Renal pelvis (tissue), 4 donors: ENCODE measurements around the gene FKBP2. TPM values are rescaled to one million over a fixed set of nuclear protein-coding genes. Genes with fewer than 3 reads are reported as not detected.

Source experiments
- DNase-seq: peaks from one replicate; pipeline ENCODE4 v3.0.0-alpha.2; 2013
- polyA plus RNA-seq, 3 donors: library from polyadenylated mRNA; unstranded; fragments of 120-200 nt; gene quantifications; one replicate each; pipeline ENCODE4 v1.2.1, GENCODE V29; 2013; ENCODE audit not compliant: insufficient read length in 3 of 3

Gene FKBP2
- polyA plus RNA-seq, 3 donors = 98.7 to 122 (median 101) TPM

DNA sequence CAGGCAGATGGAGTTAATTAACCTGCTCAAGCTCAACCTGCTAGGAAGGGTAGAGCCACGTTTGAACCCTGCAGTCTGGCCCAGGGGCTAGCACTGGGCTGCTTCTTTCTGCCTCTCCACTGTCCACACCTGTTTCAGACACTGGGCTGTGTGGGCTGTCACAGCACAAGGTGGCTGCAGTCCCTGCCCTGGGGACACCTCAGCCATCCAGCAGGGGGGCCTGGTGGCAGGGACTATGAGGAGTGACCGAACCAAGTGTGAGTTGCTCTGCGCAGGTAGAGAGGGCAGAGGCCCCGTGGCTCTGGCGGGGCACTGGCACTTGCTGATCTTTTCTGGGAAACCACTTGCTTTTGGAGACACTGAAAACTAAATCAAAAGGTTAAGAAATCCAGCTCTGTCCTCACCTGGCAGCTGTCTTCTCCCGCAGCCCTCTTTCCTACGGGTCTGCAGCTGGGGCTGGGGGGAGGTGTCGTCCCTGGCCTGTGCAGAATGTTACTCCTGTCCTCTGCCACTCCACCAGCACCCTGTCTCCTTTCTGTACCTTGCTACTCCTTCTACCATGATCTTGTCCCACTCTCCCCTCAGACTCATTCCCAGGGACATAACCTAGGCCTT is 37.8 kb downstream of the FKBP2 start:
- no peak for DNase-seq

GRCh38 chr11:64281957-64282770 is 41.3 kb downstream of the FKBP2 start:
- no peak for DNase-seq

DNA sequence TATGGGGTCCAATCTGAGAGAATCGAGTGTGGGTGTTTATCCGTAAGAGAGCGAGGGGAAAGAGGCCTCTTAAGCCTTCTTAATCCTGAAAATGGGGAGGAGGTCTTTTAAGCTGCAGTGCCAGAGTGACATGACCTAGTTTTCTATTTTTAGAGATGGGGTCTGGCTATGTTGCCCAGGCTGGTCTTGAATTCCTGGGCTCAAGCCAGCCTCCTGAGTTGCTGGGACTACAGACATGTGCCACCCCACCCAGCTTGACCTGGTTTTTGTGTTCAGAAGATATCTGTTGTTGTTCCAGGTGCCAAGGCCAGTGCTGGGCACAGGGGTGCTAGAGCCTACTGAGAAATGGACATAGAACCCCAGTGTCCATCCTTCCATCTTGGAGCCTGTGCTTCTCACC is 42.2 kb downstream of the FKBP2 start:
- DNase-seq = no peak

- peak; percentile 94 for DNase-seq
Observed at GRCh38 chr11:64284048-64284961, 43.4 kb downstream of the FKBP2 start, which contains the start of gene BAD. BAD (minus strand) TSS chr11:64284665; CDS start chr11:64284368, 297 bp downstream.

GRCh38 chr11:64284962-64285884 is 44.3 kb downstream of the FKBP2 start, which contains the start of gene GPR137:
GPR137 (plus strand) TSS chr11:64285848; CDS start chr11:64286525, 677 bp downstream.
- DNase-seq = peak; percentile 80

DNA sequence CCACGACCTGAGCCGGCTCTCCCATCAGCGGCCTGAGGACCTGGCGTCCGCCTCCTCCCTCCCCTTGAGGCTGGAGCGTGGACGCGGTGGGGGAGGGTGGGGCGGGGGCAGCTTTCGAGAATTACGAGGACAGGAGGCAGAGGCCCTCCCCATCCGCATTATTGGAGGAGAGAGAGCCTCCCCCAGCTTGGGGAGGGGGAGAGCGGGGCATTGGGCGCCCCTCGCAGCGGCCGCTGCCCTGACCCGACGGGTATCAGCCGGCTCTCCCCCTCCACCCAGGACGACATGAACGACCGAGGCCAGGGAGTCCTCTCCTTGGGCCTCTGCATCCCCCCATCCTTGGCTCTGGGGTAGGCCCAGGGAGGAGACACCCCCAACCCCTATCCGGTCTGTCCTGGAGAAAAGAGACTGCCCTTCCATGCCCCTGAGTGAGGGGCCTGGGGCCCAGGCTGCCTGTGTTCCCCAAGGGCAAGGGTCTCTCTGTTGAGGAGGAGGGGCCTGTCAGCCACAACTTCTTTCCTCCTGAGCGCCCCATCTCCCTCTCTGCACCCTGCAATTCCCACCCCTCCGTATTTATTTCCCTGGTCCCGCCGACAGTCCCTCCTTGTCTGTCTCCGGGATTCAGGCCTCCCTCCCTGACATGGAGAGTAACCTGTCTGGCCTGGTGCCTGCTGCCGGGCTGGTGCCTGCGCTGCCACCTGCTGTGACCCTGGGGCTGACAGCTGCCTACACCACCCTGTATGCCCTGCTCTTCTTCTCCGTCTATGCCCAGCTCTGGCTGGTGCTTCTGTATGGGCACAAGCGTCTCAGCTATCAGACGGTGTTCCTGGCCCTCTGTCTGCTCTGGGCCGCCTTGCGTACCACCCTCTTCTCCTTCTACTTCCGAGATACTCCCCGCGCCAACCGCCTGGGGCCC is 45.2 kb downstream of the FKBP2 start:
- no peak for DNase-seq

DNA sequence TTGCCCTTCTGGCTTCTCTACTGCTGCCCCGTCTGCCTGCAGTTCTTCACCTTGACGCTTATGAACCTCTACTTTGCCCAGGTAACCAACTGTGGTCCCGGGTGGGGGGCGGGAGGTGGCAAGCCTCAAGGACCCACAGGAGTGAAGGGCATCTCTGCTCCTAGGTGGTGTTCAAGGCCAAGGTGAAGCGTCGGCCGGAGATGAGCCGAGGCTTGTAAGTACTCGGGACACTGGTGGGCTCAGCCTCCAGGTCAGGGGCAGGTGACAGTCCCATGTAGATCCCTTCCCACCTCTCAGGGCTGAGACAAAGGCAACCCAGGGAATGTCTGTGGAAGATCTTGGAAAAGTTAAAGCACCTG is 45.9 kb downstream of the FKBP2 start:
- no peak for DNase-seq

GRCh38 chr11:64287676-64288352 is 46.9 kb downstream of the FKBP2 start:
- no peak for DNase-seq

GRCh38 chr11:64288353-64288750 is 47.5 kb downstream of the FKBP2 start:
- no peak for DNase-seq

- no peak for DNase-seq
Observed at GRCh38 chr11:64289002-64289564, 48.2 kb downstream of the FKBP2 start.

DNA sequence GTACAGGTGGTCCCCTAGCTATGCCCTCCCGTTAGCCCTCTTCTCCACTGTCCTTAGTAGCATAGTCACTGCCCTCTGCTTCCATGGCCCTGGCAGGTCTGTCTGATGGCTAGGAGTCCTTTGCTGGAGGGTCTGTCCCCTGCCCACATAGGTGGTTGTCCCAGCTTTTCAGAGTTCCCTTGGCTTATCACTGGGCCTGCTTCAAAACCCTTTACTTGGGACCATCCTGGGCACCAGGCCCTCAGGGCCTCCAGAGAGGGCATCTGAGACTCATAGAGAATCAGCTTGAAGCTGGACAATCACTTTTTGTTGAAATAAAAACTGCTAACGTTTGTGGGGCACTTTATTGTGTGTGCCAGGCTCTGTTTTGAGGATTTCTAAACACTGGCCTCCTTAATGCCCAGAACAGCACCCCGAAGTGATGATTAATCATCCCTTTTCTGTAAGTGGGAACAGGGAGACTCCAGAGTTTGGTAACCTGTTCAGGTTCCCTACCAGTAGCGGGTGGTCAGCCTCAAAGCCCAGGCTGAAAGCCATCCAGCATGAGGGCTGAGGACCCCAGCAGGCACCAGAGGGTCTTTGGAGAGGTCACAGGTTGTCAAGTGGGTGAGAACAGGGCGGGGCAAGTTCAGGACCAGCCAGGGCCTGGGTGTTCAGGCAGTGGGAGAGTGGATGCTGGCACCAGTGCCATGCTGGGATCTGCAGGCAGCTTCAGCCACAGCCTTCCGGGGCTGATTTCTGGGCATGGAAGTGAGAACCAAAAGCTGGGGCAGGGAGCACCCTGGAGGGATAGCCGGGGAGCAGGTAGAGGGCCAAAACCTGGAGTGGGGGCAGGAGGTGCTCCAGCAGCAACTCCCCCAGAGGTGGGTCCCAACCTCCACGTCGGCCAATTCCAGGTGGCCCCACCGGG is 49.7 kb downstream of the FKBP2 start:
- DNase-seq = no peak

DNA sequence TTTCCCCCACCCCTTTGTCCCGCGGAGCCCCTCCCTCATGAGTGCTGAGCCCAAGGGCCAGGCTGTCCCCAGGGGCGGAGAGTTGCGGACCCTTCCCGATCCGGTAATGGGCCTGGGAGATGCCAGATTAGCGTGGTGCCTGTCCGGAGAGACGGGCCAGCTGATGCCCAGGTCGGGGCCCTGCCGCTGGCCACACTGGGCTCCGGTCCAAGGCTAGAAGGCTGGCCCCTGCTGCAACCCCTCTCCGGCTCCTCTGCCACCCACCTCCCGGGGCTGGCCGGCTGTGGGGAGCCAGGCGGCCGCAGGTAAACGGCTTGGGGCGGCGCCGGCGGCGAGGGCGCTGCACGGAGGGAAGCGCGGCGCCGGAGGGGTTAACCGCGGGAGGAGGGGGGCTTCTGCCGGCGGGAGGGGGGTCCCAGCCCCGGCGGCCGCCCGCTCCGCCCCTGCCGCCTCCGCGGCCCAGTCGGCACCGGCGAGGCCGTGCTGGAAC is 50.4 kb downstream of the FKBP2 start, which contains the start of gene KCNK4:
Gene KCNK4 (plus strand): TSS at position 41 of the 490 bp plus-strand sequence. CDS start 1,717 bp downstream, outside the sequence.
- DNase-seq = no peak

GRCh38 chr11:64291752-64292459 is 51.0 kb downstream of the FKBP2 start:
- DNase-seq = no peak

DNA sequence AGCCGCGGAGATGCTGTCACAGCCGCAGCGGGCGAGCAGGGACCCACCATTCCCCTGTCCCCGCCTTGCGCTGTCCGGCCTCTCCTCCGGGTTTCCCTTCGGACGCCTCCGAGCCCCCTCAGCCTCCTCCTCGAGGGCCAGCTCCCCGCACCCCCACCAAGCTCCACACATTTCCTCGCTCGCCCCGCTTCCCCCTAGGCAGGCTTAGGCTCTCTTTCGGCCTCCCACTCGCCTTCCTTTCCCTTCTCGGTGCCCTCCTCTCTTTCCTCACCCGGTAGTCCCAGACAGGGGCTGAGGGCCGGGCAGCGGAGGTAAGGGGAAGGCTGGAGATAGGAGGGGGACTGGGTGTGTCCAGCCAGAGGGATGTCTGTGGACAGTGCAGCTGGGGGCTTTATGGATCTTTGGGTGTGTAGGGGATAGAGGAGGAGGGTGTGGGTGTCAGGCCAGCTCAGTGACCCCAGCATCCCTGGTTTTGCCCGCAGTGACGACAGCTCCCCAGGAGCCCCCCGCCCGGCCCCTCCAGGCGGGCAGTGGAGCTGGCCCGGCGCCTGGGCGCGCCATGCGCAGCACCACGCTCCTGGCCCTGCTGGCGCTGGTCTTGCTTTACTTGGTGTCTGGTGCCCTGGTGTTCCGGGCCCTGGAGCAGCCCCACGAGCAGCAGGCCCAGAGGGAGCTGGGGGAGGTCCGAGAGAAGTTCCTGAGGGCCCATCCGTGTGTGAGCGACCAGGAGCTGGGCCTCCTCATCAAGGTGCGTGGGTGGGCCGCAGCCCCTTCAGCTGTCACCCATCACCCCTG is 51.8 kb downstream of the FKBP2 start:
- DNase-seq = no peak
